ENCODE results near the gene LCE3A.
"Not testable (repeated sequence)": the region's sequence is repeated elsewhere in the genome, so short reads cannot be mapped to it uniquely, and the experiment has no call there.

LCE3A gene, protein sequence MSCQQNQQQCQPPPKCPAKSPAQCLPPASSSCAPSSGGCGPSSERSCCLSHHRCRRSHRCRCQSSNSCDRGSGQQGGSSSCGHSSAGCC

DNA sequence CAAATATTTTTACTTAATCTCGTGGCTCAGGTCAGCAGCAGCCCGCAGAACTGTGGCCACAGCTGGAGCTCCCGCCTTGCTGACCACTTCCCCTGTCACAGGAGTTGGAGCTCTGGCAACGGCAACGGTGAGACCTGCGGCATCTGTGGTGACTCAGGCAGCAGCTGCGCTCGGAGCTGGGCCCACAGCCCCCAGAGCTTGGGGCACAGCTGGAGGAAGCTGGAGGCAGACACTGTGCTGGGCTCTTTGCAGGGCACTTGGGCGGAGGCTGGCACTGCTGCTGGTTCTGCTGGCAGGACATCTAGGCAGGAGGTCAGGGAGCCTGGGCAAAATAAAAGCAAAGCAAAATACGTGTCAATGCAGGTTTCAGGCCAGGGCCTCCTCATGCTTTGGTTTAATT, at the start of gene LCE3A:
Gene LCE3A (minus strand): TSS at position 301 of the 400 bp plus-strand sequence. CDS start 0 bp downstream, at position 301.
- DNase-seq, result no peak

DNA sequence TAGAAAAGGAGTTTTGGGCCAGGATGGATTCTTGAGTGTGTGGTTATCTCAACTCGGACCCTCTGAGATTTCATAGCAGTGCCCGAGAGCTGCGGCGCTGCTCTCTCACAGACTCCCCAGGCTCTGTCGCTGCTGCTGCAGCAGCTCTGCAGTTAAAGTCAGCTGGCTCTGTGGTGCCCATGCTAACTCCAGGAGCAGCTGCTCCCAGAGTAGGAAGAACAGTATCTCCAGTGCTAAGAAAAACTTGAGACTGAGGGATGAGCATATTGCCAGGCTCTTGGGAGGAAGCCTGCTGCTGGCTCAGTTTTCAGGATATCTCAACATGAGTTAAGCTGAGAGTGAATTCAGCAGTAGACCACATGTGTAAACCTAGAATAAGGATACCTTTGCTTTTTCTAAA, 44.7 kb upstream of the LCE3A start:
- DNase-seq, result no peak

DNA sequence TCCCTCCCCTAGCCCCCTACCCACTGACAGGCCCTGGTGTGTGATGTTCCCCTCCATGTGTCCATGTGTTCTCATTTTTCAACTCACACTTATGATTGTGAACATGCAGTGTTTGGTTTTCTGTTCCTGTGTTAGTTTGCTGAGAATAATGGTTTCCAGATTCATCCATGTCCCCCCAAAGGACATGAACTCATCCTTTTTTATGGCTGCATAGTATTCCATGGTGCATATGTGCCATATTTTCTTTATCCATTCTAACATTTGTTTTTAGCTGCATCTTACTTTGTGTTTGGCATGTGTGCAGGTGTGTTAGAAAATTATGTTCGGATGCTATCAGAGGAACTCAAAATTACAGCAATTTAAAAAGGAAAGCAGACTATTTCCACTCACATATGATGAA, 43.3 kb upstream of the LCE3A start:
- not testable (repeated sequence) for DNase-seq

DNA sequence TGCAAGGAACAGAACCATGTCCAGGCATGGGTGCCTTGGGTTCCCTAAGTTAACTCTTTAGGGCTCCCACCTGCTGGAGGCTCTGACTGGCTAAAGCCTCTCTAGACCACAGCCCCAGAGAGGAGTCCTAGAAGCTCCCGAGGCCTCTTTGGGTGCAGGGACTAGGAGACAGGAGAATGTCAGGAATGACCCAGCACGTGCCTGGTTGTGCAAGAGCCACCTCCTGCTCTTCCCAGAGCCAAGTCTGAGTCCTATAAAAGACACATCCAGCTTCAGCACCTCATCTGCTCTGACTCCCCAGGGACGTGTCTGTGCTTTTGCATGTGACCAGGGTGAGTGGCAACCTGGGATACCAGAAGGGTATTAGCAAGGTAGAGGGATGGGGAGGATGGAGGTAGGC, 40.2 kb upstream of the LCE3A start, which contains the start of gene LCE2D:
Gene LCE2D (plus strand): TSS at position 283 of the 400 bp plus-strand sequence. CDS start 726 bp downstream, outside the sequence.
- no peak for DNase-seq

DNA sequence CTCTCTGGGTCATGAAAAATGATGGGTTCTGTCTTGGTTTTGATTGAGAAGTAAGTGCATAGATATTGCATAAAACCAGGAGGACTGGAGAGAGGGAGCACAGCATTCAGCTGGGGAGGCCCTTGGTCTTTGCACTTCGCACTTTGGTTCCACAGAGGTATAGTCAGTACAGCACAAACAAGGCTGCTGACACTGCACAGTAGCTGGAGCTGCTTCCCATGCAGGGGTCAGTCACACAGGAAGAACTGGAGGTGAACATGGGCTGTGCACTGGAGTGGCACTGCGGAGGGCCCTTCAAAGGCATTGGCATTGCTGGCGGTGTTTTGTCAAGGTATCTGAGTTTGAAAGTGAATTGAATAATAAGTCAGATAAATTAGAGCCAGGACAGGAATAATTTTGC, 35.7 kb upstream of the LCE3A start:
- no peak for DNase-seq

DNA sequence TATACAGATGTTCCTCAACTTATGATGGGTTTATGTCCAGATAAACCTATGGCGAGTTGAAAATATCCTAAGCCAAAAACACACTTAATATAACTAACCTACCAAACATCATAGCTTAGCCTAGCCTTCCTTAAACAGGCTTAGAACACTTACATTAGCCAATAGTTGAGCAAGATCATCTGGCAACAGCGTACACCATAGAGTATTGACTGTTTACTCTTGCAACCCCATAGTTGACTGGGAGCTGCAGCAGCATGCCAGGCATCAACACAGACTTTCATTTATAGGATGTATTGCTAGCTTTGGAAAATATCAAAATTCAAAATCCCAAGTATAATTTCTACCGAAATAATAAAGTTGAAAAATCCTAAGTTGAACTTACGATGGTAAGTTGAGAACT, 34.8 kb upstream of the LCE3A start:
- DNase-seq, result no peak

DNA sequence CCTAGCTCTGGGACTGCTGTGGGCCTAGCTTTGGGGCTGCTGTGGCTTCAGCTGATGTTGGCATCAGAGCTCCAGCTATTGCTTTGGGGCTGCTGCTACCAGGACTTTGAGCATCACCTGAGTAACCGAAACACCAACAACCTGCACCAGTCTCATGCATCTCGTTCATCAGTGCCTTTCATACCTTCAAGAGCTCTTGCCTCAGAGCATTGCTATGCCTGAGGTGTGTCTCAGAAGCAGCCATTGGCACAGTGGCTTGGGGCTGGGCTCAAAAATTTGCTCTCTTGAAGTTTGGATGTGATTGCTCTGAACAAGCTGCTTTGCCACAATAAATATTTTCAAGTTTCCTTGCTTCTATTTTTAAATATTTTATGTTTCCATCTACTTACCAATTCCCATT, 33.6 kb upstream of the LCE3A start:
- DNase-seq, result no peak

DNA sequence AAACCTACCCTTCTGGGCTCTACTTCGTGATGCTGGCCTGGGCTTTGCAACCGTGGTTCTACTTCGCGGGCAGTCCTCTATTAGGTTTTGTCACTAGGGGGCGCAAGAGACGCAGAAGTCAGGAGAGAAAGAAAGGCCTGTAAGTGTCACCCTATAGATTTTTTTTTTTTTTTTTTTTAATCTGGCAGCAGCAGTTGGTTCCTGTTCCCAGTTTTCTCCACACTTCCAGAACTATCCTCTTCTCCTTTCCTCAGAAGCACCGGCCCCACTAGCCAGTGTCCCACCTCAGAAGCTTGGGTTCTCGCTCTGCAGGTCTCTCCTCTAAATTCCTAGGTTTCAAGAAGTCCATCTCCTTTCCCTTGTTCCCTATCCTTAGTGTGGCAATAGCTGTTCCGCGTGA, 31.2 kb upstream of the LCE3A start:
- no peak for DNase-seq

DNA sequence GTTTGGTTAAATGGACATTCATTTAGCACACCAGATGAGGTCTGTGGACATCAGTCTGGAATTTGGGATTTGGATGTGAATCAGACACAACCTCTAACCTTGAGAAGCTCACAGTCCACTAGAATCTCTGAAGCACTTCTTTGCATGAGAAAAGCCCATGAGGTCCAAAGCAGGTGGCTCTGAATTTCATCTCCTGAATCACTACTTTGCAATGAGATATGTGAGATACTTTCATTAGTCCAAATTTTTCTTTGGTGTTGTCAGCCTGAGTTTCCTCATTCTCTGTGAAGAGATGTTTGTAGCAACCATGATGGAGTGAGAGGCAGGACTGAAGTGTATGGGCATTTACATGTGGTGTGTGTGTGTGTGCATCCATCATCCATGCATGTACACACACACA, 23.8 kb upstream of the LCE3A start:
- DNase-seq, result no peak

DNA sequence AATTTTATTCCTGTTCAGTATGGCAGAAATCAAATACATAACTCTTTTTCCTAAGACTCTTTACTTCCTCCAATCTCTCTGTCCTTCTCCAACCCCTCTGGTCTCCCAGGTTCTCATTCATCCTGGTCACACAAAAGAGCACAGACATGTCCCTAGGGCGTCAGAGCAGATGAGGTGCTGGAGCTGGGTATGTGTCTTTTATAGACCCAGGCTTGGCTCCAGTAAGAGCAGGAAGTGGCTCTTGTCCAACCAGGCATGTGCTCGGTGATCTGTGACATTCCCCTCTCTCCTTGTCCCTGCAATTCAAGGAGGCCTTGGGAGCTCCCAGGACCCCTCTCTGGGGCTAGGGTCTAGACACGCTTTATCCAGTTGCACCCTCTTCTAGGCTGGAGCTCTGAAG, 22.2 kb upstream of the LCE3A start:
- no peak for DNase-seq

DNA sequence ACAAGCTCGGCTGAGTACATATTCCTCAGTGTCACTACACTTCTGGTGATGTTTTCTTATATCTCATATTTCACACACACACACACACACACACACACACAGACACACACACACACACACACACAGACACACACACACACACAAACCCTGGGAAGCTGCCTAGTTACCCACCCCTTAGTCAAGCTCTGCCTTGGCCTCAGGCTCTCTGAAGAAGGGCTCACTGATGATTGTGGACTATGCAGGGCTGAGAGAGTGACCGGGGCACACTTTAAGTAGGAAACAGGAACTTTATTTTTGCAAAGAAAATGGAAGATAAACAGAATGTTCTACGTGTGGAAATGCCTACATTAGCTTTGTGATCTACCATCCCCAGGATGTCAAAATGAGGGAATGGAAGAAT, 21.0 kb upstream of the LCE3A start:
- no peak for DNase-seq

DNA sequence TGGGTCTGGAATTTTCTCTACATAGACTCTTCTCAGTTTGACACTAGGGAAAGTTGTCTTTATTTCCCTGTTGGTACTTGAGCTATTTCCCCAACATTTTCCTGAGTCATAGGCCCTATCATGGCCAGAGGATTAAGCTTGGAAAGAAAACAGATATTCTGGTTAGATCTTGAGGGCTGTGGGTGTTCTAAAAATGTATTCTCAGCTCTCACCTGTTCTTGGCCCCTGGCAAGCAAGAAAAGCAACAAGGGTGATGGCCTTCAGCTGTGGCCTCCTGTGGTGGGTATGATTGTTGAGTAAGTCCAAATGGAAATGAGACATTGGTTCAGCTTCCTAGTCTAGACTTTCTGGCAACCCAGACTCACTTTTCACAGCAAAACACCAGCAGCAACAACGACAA, 17.4 kb upstream of the LCE3A start:
- no peak for DNase-seq

DNA sequence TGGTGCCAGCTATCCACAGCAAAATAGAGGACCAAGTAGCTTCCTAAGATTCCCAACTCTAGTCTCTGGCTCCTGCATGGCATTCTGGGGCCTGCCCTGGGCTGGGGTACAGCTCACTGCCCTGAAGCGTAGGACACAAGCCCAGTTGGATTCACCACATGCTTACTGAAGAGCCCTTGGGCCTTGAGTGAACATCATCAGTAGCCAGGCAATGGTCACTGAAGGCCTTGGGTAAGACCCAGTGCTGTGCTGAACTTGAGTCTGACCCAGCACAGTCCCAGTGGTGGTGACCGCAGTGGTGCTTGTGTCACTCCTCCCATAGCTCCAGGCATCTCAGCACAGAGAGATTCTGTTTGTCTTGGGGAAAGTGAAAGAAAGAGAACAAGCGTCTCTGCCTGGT, 7.7 kb upstream of the LCE3A start:
- no peak for DNase-seq

DNA sequence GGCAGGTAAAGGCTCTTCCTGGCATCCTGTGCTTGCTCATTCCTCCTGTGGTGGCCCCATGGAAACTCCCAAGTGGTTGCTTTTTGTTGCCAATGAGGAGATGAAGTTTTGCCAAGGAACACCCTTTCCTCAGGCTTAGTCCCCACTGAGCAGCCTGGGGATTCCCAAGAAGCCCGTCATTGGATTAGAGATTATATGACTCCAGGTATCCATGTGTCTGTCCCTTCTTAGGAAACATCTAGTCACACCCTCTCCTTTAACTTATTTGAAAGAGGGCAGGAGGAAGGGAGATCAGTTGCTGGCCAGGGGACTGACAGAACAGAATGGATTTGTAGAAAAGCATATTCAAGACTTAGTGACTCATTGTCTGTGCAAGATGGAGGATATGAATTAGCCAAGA, 3.8 kb upstream of the LCE3A start:
- no peak for DNase-seq

DNA sequence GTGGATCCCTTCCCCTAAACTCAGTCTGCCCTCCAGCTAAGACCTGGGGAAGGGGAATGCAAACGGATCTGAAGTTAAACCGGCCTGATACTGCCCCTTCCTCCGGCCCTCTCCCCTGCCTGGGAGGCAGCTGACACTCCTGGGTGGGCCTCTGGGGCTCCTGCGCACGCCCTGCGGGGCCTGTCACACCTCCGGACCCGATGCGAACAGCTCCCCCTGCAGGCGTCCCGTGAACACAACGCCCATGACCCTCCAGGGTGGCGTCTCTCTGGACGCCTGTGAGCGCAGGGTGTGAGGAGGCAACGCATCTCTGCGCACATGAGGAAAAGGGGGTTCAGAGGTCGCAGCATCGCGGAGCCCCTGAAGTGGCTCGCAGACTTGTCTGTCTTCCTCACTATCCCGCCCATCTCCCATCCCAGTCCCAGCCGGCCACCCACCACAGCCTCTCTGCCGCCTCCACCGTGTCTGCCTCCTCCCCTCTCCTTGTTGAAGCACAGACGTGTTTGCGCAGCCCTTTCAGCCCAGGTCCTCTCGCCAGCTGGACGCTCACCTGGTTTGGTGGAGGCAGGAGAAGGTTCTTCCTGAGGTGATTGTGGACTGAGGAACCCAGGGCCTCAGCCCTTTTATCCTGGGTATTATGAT, 421 bp upstream of the LCE3A start:
- DNase-seq, result no peak

DNA sequence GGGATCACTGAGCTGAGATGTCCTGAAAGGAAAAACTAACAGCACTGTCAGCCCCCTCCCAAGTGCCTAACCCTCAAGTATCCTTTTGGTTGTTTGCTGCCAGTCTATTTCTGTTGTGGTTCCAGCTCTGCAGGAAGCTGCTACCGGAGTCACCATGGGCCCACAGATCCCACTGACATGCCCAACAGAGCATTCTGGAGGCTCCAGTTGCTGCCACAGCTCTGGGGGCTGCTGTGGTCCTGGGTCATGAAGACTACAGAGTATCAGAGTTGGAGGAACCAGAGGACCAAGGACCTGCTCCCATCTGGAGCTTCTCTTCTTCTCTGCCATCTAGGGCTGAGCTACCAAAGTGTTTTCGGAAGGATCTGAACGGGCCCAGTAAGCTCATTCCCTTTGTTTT, 910 bp downstream of the LCE3A start:
- no peak for DNase-seq

DNA sequence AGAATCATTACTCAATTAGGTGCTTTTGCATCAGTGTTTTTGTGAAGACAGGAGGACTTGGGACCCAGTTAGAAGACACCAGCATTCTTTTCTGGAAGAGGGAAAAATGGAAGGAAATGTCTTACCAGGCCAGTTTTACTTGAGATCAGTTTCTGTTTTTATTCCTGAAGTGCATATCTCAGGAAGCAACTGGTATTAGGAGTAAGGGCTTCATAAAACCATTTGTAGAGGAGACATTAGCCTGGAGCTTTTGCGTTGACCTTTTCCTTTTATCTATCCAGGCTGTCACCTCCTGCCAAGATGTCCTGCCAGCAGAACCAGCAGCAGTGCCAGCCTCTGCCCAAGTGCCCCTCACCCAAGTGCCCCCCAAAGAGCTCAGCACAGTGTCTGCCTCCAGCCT, 9.4 kb downstream of the LCE3A start, which contains the start of gene LCE3B:
Gene LCE3B (plus strand): TSS at position 301 of the 400 bp plus-strand sequence. CDS start 0 bp downstream, at position 301.
- DNase-seq, result no peak

DNA sequence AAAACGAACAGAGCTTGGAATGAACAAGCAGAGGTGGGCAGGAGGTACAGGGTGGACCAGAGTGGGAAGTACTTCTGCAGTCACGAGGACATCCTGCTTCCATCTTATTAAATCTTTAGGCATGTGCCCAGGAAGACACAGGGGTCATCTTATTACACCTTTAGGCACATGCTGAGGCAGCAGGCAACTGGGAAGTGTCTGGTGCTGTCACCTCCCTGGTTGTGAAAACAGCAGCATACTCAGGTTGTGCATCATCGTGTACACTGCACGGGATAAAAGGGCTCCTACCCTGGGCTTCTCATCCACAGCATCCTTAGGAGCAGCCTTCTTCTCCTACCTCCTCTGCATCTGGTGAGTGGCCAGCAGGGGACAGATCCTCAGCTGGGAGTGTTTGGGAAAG, 23.0 kb downstream of the LCE3A start, which contains the start of gene LCE3C:
Gene LCE3C (plus strand): TSS at position 301 of the 400 bp plus-strand sequence. CDS start 498 bp downstream, outside the sequence.
- DNase-seq, result no peak

DNA sequence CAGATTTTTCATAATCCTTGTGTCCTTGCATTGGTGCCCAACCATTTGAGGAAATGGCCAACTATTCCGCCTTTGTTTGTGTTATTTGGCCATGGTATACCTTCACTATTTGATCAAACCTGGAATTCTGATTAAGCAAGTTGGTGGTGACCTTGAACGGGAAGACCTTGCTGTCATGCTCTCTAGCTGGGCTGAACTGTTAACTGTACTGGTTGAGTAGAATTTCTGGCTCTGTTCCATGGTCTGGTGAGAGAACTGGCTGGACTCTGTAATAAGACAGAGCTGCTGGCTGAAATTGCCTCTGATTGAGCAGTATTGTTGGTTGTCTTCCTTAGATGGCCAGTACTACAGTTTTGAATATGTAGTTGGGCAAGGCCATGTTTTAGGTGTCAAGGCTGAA, 25.9 kb downstream of the LCE3A start:
- no peak for DNase-seq

DNA sequence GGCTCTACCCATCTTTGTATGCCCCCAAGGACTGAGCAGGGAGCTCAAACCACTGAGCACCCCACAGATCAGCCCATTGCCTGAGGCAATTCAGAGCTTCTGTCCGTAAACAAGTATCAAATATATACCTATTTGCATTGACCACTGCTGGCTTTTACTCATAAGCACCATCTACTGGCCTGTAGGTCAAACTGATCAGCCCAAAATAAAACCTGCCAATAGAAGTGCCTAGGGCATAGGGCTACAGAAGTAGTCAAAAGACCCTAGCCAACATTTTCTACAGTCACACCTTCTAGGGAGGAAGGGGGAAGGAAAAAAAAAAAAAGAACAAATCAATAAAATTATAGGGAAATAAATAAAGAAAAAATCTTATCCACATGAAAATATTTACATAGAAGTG, 37.3 kb downstream of the LCE3A start:
- no peak for DNase-seq

DNA sequence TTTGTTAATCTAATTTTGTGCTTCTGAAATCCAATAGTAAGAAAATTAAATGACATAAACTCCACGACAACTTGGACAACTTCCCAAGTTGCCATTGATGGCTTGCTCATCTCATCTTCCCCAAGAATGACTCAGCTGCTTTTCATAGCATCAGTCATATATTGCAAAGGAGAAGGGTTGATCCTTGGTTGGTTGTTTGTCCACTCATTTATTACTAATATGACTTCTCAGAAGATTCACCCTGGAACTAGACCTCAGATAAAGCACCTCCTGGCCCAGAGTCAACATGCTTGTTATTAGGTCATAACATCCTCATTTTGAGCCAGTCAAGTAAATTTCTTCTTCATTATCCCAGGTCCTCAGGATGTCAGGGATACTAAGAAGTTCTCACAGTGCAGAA, 40.3 kb downstream of the LCE3A start:
- no peak for DNase-seq

DNA sequence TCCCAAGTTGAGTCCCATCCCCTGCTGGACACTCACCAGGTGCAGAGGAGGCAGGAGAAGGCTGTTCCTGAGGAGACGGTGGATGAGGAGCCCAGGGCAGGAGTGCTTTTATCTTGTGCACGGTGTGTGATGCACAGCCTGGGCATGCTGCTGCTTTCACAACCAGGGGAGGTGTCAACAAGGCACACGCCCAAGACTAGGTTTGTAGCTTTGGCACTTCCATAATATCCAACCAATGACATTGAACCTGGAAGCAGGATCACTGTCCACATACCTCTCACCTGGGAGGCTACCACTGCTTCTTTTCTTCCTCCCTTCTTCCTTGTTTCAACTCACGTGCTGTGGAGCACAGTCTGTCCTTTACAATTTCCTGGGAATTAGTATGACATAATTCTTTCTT, 42.5 kb downstream of the LCE3A start, which contains the start of gene LCE3D:
Gene LCE3D (minus strand): TSS at position 84 of the 400 bp plus-strand sequence. CDS start 580 bp downstream, outside the sequence.
- DNase-seq, result no peak

DNA sequence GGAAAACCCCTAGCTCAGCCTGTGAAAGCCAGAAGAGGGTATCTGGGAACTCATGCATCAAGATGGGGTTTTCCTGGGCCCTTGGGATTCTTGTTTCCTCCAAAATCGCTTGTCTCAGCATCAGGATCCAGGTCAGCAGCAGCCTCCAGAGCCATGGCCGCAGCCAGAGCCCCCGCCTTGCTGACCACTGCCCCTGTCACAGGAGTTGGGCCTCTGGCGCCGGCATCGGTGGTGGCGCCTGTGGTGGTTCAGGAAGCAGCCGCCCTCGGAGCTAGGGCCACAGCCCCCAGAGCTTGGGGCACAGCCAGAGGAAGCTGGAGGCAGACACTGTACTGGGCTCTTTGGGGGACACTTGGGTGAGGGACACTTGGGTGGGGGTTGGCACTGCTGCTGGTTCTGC, 43.4 kb downstream of the LCE3A start:
- not testable (repeated sequence) for DNase-seq

DNA sequence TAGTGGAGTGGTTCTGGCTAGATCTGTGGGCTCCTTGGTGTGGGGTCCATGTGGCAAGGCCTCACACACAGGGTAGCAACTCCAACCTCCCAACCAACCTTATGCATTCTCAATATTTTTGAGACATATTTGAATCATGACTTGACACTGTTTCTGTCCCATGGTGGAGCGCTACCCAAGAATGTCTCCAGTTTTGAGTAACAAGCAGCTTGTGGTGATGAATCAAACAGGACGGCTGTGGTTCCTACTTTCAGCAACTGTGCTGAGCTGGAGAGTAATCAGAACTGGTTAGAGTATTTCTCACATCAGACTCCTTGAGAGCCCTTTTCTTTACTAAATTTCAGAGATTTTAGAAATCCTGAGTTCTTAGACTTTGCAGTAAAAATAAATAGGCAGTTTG, 45.7 kb downstream of the LCE3A start:
- no peak for DNase-seq

All from NCI-H2029 treated with DMSO at 0.1 percent for 48 hours (cell line).